T-helper 2 cell treated with Interferon-gamma antibody and Interleukin-4, amounts not matched to agents 5 μg/mL and 100 μg/mL, for 36 hours (primary cell): ENCODE measurements around the gene NTRK1.

Experiments used
- DNase-seq: peaks from one replicate; pipeline ENCODE4 v3.0.0; 2021; ENCODE audit warnings: low spot score
- H3K27ac Mint-ChIP-seq: one replicate; pipeline ENCODE4 v1.8.0; 2021; ENCODE audit warnings: mild to moderate bottlenecking, mixed read lengths
- H3K27me3 Mint-ChIP-seq: one replicate; pipeline ENCODE4 v1.8.0; 2021; ENCODE audit warnings: low read depth, mixed read lengths
- H3K36me3 Mint-ChIP-seq: one replicate; pipeline ENCODE4 v1.8.0; 2021; ENCODE audit warnings: low read depth, mixed read lengths
- H3K4me1 Mint-ChIP-seq: one replicate; pipeline ENCODE4 v1.8.0; 2021; ENCODE audit warnings: low read depth, mixed read lengths
- H3K4me3 Mint-ChIP-seq: one replicate; pipeline ENCODE4 v1.8.0; 2022; ENCODE audit warnings: mild to moderate bottlenecking, moderate library complexity, mixed read lengths
- H3K9me3 Mint-ChIP-seq: one replicate; pipeline ENCODE4 v1.8.0; 2021; ENCODE audit warnings: mixed read lengths

The NTRK1 gene

DNA sequence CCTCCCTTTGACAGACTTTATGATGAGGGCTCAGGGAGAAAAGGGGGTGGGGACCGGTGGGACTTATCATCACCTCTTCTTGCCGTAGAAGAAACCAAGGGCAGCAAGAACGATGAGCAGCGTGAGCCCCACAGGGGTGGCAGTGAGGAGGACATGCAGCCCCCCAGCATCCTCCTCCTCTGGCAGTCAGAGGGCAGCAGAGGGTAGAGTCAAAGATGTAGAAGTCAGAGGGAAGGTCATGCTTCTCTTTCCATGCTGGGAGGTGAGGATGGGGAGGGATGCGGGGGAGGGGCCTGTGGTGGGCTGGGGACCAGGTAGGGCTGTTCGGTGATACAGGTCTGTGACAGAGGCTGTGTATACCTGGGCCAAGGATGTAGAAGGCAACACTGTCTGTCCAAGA lies 16.6 kb upstream of the NTRK1 start:
- DNase-seq: no peak
- peaks cover 46% of the 10 kb centered on the region for H3K27me3 Mint-ChIP-seq
- no peak overlapping the region for H3K27ac Mint-ChIP-seq
- H3K9me3 Mint-ChIP-seq: no peaks in the 10 kb centered on the region
- H3K4me3 Mint-ChIP-seq: peak overlapping the region; percentile 47
- no peaks in the 10 kb centered on the region for H3K36me3 Mint-ChIP-seq
- H3K4me1 Mint-ChIP-seq: peaks cover 16% of the 10 kb centered on the region

DNA sequence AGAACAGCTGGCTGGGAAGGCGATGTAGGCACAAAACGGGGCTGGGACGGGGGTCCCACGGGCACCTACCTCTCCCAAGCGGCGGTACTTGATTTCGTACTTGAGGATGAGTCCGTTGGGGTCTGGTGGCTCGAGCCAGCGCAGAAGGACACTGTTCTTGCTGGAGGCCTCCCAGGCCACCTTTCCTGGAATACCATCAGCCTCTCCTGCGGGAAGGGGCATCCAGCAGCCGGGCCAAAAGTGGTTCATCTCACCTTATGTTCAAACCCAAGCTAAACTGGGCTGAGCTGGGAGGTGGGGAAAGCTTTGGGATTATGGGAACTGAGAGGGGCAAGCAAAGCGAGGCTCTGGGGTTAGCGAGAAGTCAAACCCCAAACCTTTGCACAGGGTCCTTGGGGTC lies 16.0 kb upstream of the NTRK1 start:
- Mint-ChIP-seq H3K36me3 (no peaks in the 10 kb centered on the region), H3K27ac (no peak overlapping the region), H3K4me3 (peak overlapping the region; percentile 37), H3K4me1 (peaks cover 18% of the 10 kb centered on the region), H3K9me3 (no peaks in the 10 kb centered on the region), H3K27me3 (peaks cover 46% of the 10 kb centered on the region)
- no peak for DNase-seq

DNA sequence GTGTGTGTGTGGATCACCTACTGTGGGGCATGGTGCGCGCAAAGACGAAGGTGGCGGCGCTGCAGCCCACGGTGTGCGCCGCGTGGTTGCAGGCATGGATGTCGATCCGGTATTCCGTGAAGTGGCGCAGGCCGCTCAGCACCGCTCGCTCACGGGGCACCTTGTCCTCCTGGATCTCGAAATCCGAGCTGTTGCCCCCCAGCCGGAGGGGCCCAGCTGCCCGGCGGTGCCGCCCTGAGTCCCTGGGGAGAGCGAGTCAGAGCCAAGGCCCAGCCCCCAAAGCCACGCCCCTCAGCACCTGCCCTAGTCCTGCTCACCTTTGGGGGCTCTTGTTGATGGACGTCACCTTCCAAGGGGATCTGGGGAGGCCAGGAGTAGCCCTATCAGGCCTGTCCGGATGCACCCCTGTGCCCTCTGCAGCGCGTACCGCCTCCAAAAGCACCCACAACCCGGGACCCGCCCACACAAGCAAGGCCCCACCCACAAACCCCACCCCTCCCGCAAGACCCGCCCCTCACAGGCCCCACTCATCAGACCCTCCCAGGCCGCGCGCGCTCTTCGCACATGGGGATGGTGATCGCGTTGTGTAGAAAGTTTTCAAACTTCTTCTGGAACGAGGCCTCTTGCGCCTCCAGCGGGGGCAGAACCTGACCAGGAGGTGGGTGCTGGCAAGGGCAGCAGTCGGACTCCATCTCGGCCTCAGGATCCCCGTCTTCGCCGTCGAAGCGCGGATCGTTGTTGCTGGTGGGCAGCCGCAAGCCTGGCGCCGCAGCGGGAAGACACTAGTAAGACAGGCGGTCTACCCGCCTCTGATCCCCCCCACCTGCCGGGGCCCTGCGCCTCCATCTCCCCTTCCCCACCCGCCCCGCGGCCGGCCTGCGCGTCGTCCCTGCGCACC lies 15.4 kb upstream of the NTRK1 start:
- no peak for DNase-seq
- Mint-ChIP-seq H3K9me3 (no peaks in the 10 kb centered on the region), H3K4me1 (peaks cover 17% of the 10 kb centered on the region), H3K27me3 (peaks cover 46% of the 10 kb centered on the region), H3K4me3 (peak overlapping the region; percentile 37), H3K36me3 (no peaks in the 10 kb centered on the region), H3K27ac (no peak overlapping the region)

DNA sequence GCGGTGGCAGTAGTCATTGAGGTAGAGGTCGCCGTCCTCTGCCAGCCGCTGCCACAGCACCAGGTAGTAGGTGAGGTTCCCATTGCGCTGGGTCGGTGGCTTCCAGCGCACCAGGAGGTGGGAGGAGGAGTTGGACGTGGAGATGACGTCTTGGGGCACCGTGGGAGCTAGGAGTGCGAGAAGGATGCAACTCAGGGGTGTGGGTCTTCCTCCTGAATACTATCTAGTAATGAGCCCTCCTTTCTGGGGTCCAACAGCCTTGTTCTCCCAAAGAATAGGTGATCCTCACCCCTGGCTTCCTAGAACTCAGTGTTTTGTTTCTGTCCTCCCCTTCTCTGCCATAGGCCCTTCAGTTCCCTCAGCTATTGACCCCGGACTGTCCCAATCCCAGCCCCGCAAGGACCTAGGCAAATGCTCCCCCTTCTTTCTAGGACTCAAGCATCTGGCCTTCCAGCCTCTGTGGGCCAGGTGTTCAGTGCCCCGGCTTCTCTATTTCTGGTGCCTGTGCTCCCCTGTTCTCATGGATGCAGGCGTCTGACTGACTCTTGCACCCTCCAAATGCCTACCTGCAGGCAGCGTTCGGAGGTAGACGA lies 14.6 kb upstream of the NTRK1 start:
- H3K4me3 Mint-ChIP-seq: no peak overlapping the region
- H3K9me3 Mint-ChIP-seq: no peaks in the 10 kb centered on the region
- peaks cover 46% of the 10 kb centered on the region for H3K27me3 Mint-ChIP-seq
- H3K4me1 Mint-ChIP-seq: peaks cover 17% of the 10 kb centered on the region
- DNase-seq: no peak
- no peak overlapping the region for H3K27ac Mint-ChIP-seq
- no peaks in the 10 kb centered on the region for H3K36me3 Mint-ChIP-seq

DNA sequence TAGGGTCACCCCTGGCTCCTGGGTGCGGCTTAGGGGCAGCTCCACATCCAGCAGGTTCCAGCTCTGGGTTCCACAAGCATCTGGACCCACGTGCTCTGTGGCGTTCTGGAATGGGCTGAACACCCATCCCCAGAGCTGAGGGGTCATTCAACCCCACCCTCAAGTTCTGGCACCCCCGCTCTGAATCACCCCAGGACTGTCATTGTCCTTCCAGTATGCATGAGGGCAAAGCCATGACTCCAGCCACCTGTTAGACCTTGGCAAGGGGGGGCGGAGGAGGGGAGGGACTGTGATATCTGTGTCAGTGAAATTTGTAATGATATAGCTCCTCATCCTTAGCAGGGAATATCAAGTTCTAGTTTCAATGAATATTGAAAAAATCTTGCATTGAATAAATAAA lies 14.0 kb upstream of the NTRK1 start:
- peaks cover 46% of the 10 kb centered on the region for H3K27me3 Mint-ChIP-seq
- no peak overlapping the region for H3K4me3 Mint-ChIP-seq
- H3K9me3 Mint-ChIP-seq: no peaks in the 10 kb centered on the region
- H3K4me1 Mint-ChIP-seq: peaks cover 17% of the 10 kb centered on the region
- no peaks in the 10 kb centered on the region for H3K36me3 Mint-ChIP-seq
- no peak overlapping the region for H3K27ac Mint-ChIP-seq
- DNase-seq: no peak

DNA sequence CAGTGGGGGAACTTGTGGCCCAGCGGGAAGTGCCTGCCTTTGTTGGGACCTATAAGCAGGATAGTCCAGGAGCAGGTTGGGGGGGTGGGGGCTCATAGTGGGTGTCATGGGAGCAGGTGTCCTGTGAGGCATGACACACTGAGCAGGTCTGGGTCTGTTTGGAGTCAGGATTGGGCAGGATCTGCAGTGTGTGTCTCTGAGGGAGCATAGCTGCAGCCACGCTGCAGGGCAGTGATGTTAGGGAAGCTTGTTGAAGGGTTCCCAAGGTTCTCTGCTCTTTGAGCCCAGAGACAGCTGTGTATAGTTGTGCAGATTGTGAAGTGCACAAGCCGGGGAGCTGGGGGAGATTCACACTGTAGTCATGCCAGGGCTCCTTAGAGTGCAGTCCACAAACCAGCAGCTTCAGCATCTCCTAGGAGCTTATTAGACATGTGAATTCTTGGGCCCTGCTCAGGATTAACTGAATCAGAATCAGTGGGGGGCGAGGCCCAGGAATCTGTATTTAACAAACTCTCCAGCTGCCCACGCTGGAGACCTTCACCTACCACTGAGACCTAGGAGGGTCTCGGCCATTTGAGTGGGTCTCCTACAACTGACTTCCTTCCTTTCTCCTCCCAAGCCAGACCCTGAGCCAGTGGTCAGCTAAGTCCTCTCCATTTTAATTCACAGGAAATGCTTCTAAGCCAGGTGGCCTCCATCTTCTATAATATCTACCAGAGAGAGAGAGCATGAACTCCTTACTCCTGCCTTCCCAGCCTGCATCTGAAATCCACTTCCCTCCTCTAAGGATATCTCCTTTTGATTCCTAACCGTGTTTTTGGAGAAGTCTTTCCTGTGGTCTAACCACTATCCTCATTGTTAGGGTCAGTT lies 12.8 kb upstream of the NTRK1 start:
- Mint-ChIP-seq H3K27ac (no peak overlapping the region), H3K4me3 (peak overlapping the region; percentile 0), H3K4me1 (peaks cover 17% of the 10 kb centered on the region), H3K27me3 (peaks cover 42% of the 10 kb centered on the region), H3K9me3 (no peaks in the 10 kb centered on the region), H3K36me3 (no peaks in the 10 kb centered on the region)
- no peak for DNase-seq

DNA sequence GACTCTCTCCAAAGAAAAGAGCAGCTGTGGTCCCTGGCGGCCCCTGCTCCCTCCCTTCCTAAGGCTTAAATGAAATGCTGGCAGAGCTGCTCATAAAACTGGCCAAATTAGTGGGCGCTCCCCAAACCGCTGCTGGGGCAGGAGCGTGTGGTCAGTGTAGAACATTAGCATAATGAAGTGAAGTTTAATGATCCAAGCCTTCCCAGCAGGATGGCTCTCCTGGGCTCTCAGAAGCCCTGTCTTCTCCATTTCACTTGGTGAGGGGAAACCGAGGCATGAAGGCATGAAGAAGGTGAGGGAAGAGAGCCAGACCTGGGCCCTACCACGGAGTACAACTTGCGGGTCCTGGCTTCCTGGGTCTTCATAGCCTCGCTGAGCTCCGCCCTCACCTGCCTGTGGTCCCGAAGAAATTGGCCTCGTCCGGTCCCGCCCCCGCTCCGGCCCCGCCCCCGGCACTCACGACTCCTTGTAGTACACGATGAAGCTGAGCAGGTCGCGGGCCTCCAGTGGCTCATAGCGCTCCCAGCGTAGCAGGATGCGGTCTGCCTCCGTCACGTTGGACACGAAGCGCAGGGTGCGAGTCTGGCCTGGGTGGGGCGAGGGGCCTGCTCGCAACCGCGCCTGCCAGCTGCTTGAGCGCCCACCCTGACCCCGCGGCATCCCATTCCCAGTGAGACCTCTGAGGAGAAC lies 12.1 kb upstream of the NTRK1 start:
- Mint-ChIP-seq H3K27me3 (peaks cover 42% of the 10 kb centered on the region), H3K36me3 (no peaks in the 10 kb centered on the region), H3K27ac (peak overlapping the region; percentile 52), H3K4me1 (peaks cover 17% of the 10 kb centered on the region), H3K9me3 (no peaks in the 10 kb centered on the region), H3K4me3 (peak overlapping the region; percentile 4)
- peak; percentile 60 for DNase-seq

DNA sequence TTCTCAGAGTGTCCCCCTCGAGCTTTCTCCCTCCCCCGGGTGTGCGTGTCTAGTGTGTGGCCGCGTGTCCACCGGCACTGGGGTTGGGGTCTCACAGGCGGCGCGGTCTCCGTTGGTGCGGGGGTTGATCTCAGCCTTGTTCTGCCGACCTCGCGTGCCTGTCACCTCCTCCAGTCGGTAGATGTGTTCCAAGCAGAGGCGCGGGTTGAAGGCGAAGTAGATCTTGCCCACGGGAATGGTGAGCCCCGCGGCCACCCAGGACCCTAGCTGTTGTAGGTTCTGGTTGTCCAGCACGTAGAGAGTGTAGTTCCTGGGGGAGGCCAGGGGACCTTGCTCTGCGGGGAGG lies 11.5 kb upstream of the NTRK1 start:
- peaks cover 40% of the 10 kb centered on the region for H3K27me3 Mint-ChIP-seq
- peak overlapping the region; percentile 4 for H3K4me3 Mint-ChIP-seq
- DNase-seq: no peak
- peak overlapping the region; percentile 52 for H3K27ac Mint-ChIP-seq
- H3K9me3 Mint-ChIP-seq: no peaks in the 10 kb centered on the region
- peaks cover 14% of the 10 kb centered on the region for H3K4me1 Mint-ChIP-seq
- H3K36me3 Mint-ChIP-seq: no peaks in the 10 kb centered on the region

DNA sequence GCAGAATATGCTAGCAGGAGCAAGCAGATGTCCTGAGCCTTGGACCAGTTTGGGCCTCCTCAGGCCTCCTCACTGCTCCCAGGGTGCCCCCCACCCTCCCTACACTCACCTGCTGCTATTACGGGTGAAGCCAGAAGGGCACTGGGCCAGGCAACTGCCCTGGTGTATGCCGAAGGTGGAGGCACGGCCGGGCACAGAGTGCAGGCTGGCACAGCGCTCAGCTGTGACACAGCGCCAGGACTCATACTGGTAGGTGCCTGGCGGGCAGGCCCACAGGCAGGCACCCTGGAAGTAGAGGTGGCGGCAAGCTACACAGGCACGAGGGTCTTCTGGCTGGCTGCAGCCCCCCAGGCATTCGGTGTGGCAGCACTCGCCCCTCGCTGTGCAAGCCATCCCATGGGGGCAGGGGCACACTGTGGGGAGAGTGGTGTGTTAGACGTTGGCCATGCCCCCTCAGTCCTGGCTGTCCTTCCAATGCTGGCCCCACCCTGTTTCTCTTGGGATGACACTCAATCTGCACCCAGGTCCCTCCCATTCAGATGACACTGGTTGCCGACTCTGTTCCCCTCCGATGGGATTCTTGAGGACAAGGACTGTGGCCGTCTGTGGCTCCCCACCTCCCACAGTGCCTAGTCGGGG lies 8.8 kb upstream of the NTRK1 start:
- no peak for DNase-seq
- Mint-ChIP-seq H3K4me3 (no peak overlapping the region), H3K27me3 (peaks cover 25% of the 10 kb centered on the region), H3K4me1 (peaks cover 12% of the 10 kb centered on the region), H3K9me3 (no peaks in the 10 kb centered on the region), H3K36me3 (no peaks in the 10 kb centered on the region), H3K27ac (no peak overlapping the region)

DNA sequence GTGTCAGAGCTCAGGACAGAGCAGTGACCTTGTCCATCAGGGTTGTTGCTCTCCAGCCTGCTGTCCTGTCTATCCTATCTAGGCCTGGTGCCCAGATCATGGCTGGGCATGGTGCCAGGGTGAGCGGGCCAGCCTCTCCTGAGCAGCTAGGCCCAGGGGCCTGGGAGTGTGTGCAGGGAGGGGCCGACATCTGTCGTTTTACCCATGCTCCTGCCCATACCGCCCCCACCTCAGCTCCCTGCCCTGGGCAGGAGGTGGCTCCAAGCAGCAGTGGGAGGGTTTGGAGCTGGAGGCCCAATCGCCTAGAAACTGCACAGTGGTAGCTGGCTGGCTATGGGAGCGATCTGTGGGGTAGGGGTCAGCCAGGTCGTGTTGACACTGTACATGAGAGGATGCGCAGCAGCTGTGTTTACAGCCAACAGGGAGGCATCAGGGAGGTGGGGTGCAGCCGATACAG lies 8.2 kb upstream of the NTRK1 start:
- Mint-ChIP-seq H3K27ac (no peak overlapping the region), H3K4me3 (no peak overlapping the region), H3K36me3 (no peaks in the 10 kb centered on the region), H3K4me1 (peaks cover 12% of the 10 kb centered on the region), H3K9me3 (no peaks in the 10 kb centered on the region), H3K27me3 (peaks cover 25% of the 10 kb centered on the region)
- no peak for DNase-seq

DNA sequence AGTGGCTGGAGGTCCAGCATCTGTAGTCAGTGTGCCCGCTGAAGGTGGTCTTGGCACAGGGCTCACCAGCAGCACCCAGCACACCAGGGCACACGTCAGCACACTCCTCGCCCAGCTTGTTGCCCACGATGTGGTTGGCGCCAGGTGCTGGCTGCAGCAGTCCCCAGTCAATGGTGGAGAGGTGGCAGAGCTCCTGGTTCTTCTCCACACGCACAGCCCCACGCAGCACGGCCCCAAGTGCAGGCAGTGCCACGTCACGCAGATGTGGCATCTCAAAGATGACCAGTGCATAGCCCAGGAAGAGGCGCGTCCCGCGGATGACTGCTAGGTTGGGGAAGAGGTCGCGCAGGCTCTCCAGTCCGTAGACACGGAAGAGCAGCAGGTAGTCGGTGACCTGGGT lies 6.9 kb upstream of the NTRK1 start:
- no peak overlapping the region for H3K27ac Mint-ChIP-seq
- DNase-seq: no peak
- no peaks in the 10 kb centered on the region for H3K9me3 Mint-ChIP-seq
- H3K27me3 Mint-ChIP-seq: peaks cover 35% of the 10 kb centered on the region
- no peak overlapping the region for H3K4me3 Mint-ChIP-seq
- no peaks in the 10 kb centered on the region for H3K36me3 Mint-ChIP-seq
- H3K4me1 Mint-ChIP-seq: peaks cover 10% of the 10 kb centered on the region

DNA sequence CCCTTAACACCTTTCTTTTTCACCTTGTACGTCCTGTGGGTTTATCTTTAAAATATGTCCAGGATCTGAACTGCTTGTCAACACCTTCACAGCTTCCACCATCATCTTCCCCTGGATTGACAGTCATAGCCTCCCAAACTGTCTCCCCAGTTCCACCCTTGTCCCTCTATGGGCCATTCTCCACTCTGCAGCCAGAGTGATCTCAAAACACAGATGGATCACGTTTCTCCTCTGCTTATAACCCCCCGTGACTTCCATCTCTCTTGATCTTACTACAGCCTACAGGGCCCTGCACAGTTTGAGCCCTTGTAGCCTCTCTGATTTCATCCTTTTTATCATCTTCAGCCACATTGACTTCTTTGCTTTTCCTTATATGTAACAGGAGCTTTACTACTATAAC lies 6.0 kb upstream of the NTRK1 start:
- DNase-seq: no peak
- H3K27me3 Mint-ChIP-seq: peaks cover 40% of the 10 kb centered on the region
- peaks cover 8% of the 10 kb centered on the region for H3K4me1 Mint-ChIP-seq
- no peaks in the 10 kb centered on the region for H3K36me3 Mint-ChIP-seq
- no peak overlapping the region for H3K4me3 Mint-ChIP-seq
- no peaks in the 10 kb centered on the region for H3K9me3 Mint-ChIP-seq
- H3K27ac Mint-ChIP-seq: peak overlapping the region; percentile 15

DNA sequence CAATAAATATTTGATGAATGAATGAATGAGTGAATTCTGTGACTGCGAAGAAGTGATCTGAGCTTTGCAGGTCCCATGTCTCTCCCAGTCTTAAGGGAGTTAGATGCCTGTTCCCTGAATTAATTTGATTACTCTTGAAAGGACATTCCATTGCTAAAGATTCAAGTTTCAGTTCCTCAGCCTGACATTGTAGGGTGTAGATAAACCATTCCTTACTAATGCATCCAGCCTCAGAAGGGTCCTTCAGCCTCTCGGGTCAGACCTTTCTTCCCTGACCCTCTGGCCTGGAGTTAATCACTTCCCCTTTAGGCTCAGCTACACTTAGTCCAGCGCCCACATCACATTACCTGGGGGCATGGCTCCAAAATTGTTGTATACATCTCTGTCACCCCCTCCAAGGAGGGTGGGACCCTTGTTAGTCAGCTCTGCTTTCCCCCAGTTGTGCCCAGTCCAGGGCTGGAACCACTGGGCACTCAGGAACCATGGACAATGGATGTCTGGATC lies 4.3 kb upstream of the NTRK1 start:
- H3K27me3 Mint-ChIP-seq: peaks cover 48% of the 10 kb centered on the region
- DNase-seq: no peak
- no peaks in the 10 kb centered on the region for H3K9me3 Mint-ChIP-seq
- no peak overlapping the region for H3K4me3 Mint-ChIP-seq
- H3K4me1 Mint-ChIP-seq: peaks cover 12% of the 10 kb centered on the region
- H3K36me3 Mint-ChIP-seq: no peaks in the 10 kb centered on the region
- H3K27ac Mint-ChIP-seq: no peak overlapping the region
